ENCODE results near the gene SCT.

- TF ChIP-seq, protein P1, sequence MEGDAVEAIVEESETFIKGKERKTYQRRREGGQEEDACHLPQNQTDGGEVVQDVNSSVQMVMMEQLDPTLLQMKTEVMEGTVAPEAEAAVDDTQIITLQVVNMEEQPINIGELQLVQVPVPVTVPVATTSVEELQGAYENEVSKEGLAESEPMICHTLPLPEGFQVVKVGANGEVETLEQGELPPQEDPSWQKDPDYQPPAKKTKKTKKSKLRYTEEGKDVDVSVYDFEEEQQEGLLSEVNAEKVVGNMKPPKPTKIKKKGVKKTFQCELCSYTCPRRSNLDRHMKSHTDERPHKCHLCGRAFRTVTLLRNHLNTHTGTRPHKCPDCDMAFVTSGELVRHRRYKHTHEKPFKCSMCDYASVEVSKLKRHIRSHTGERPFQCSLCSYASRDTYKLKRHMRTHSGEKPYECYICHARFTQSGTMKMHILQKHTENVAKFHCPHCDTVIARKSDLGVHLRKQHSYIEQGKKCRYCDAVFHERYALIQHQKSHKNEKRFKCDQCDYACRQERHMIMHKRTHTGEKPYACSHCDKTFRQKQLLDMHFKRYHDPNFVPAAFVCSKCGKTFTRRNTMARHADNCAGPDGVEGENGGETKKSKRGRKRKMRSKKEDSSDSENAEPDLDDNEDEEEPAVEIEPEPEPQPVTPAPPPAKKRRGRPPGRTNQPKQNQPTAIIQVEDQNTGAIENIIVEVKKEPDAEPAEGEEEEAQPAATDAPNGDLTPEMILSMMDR (IDR thresholded peaks at IDR 0.05; ENCODE audit: low read length): no peak
- no peak for TF ChIP-seq EZH2 (IDR thresholded peaks at IDR 0.05; ENCODE audit: borderline replicate concordance, low read length)
Measured at GRCh38 chr11:613369-613968, 13.5 kb downstream of the SCT start.

Measured in OCI-LY1 (cell line).